ENCODE measurements around the gene CELA2A.
"Not testable (repeated sequence)": the region's sequence is repeated elsewhere in the genome, so short reads cannot be mapped to it uniquely, and the experiment has no call there.

The CELA2A gene

GRCh38 chr1:15469821-15470448, 13.4 kb downstream of the CELA2A start:
- not testable (repeated sequence) for DNase-seq

- DNase-seq, result not testable (repeated sequence)
These were observed 14.5 kb downstream of the CELA2A start for GRCh38 chr1:15471067-15471466.

GRCh38 chr1:15471723-15472122, 15.2 kb downstream of the CELA2A start:
- DNase-seq, result not testable (repeated sequence)

- no peak for DNase-seq
These were observed 16.1 kb downstream of the CELA2A start for GRCh38 chr1:15472587-15472986.

- DNase-seq, result no peak
These were observed 19.3 kb downstream of the CELA2A start, which contains the start of gene CELA2B for GRCh38 chr1:15475752-15476314. CELA2B (plus strand) TSS chr1:15476104; CDS start chr1:15476126, 22 bp downstream.

- DNase-seq, result no peak
These were observed 20.4 kb downstream of the CELA2A start for GRCh38 chr1:15476927-15477326.

GRCh38 chr1:15477646-15478212, 21.2 kb downstream of the CELA2A start:
- no peak for DNase-seq

- no peak for DNase-seq
These were observed 23.3 kb downstream of the CELA2A start for GRCh38 chr1:15479654-15480347.

GRCh38 chr1:15482455-15482854, 25.9 kb downstream of the CELA2A start:
- not testable (repeated sequence) for DNase-seq

GRCh38 chr1:15482983-15483543, 26.5 kb downstream of the CELA2A start:
- DNase-seq, result not testable (repeated sequence)

- DNase-seq, result no peak
These were observed 27.4 kb downstream of the CELA2A start for GRCh38 chr1:15483971-15484370.

GRCh38 chr1:15484443-15484842, 27.9 kb downstream of the CELA2A start:
- not testable (repeated sequence) for DNase-seq

GRCh38 chr1:15485636-15486035, 29.1 kb downstream of the CELA2A start:
- no peak for DNase-seq

GRCh38 chr1:15486844-15487610, 30.5 kb downstream of the CELA2A start:
- not testable (repeated sequence) for DNase-seq

- no peak for DNase-seq
These were observed 31.8 kb downstream of the CELA2A start for GRCh38 chr1:15488371-15488770.

- DNase-seq, result no peak
These were observed 32.7 kb downstream of the CELA2A start for GRCh38 chr1:15489052-15489736.

- not testable (repeated sequence) for DNase-seq
These were observed 34.5 kb downstream of the CELA2A start for GRCh38 chr1:15491010-15491409.

- DNase-seq, result no peak
These were observed 36.1 kb downstream of the CELA2A start for GRCh38 chr1:15492596-15492995.

- DNase-seq, result no peak
These were observed 37.4 kb downstream of the CELA2A start for GRCh38 chr1:15493869-15494390.

GRCh38 chr1:15500184-15501178, 43.9 kb downstream of the CELA2A start:
- peak; percentile 19 for DNase-seq

All from right kidney (tissue), 1 donor.